Measurements from ENCODE around the gene MKLN1. TPM values are rescaled to one million over a fixed set of nuclear protein-coding genes. Genes with fewer than 3 reads are reported as not detected.
"Not testable (repeated sequence)": the region's sequence is repeated elsewhere in the genome, so short reads cannot be mapped to it uniquely, and the experiment has no call there.

Gene MKLN1
- polyA plus RNA-seq, 1 donor from 2014 or later = 15.9 TPM

DNA sequence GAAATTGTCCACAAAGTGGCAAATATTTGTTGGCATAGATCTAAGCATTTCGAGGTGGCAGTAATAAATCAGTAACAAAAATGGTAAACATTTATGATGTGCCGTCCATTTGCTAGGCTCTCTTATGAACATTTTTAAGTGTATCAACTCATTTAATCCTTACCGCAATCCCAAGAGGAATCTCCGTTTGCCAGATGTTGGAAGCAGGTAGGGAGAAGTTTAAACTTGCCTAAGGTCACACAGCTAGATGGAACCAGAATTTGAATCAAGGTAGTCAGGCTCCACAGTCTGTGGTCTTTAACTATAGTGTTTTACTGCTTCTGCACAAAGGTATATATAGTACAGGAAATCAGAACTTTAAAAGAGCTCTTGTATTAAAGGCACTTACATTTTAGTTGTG, 2.6 kb downstream of the MKLN1 start:
- H3K79me2 ChIP-seq (replicated peaks; ENCODE audit: insufficient read depth, low read length) = peaks cover 73% of the 10 kb centered on the region
- no peaks in the 10 kb centered on the region for H3K9me2 ChIP-seq (ENCODE audit: insufficient read depth, low read length)
- H3K9ac ChIP-seq (ENCODE audit: low read length) = no peak overlapping the region
- H3K36me3 ChIP-seq (ENCODE audit: insufficient read depth, low read length) = no peaks in the 10 kb centered on the region
- TF ChIP-seq RAD21 (conservative IDR thresholded peaks at IDR 0.05) = no peak
- TF ChIP-seq TAF1 (IDR thresholded peaks at IDR 0.05; ENCODE audit: low read depth) = no peak
- TF ChIP-seq MXI1 (conservative IDR thresholded peaks at IDR 0.05; ENCODE audit: poor library complexity, severe bottlenecking) = no peak
- TF ChIP-seq EZH2 (IDR thresholded peaks at IDR 0.05; ENCODE audit: borderline replicate concordance, insufficient read depth, low read length, poor library complexity, severe bottlenecking) = no peak
- no peak for TF ChIP-seq CTCF (IDR thresholded peaks at IDR 0.05; ENCODE audit: poor library complexity, severe bottlenecking)
- no peak for TF ChIP-seq POLR2AphosphoS5 (IDR thresholded peaks at IDR 0.05)
- TF ChIP-seq EP300 (conservative IDR thresholded peaks at IDR 0.05; ENCODE audit: poor library complexity, severe bottlenecking) = no peak
- no peak for TF ChIP-seq REST (IDR thresholded peaks at IDR 0.05; ENCODE audit: borderline replicate concordance)
- no peak for TF ChIP-seq SMC3 (conservative IDR thresholded peaks at IDR 0.05; ENCODE audit: poor library complexity)
- H3F3A ChIP-seq (ENCODE audit: insufficient read depth, low read length, poor library complexity, severe bottlenecking) = no peaks in the 10 kb centered on the region
- H3K27ac ChIP-seq (ENCODE audit: low read length) = no peak overlapping the region
- H4K20me1 ChIP-seq (ENCODE audit: insufficient read depth) = no peaks in the 10 kb centered on the region
- no peak overlapping the region for H2AFZ ChIP-seq (ENCODE audit: low read depth, low read length)
- peak overlapping the region; percentile 95 for H3K4me3 ChIP-seq (ENCODE audit: low read length)
- H3K4me2 ChIP-seq (ENCODE audit: low read length) = peak overlapping the region; percentile 85
- no peaks in the 10 kb centered on the region for H3K9me3 ChIP-seq (ENCODE audit: low read length)
- H3K27me3 ChIP-seq (ENCODE audit: insufficient read depth, low read depth, low read length) = no peaks in the 10 kb centered on the region

DNA sequence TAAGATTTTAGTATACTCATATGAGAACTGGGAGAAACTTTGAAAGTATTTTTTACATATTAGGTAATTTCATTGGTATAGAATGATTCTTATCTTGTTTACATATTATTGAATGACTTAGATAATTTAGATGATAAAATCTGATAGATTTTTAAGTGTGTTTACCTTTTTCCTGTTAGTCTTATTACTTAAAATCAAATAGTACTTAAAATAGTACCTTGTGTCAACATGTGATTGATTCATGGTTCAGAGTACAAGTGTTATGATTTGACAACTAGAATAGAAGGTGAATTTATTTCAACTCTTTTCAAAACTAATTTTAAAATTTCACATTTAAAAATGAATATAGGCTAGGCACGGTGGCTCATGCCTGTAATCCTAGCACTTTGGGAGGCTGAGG, 4.1 kb downstream of the MKLN1 start:
- Histone ChIP-seq H3K27me3 (ENCODE audit: insufficient read depth, low read depth, low read length) (no peaks in the 10 kb centered on the region), H3K36me3 (ENCODE audit: insufficient read depth, low read length) (no peaks in the 10 kb centered on the region), H3K79me2 (replicated peaks; ENCODE audit: insufficient read depth, low read length) (peaks cover 88% of the 10 kb centered on the region), H3K9ac (ENCODE audit: low read length) (no peak overlapping the region), H4K20me1 (ENCODE audit: insufficient read depth) (no peaks in the 10 kb centered on the region), H3K9me3 (ENCODE audit: low read length) (no peaks in the 10 kb centered on the region), H3K27ac (ENCODE audit: low read length) (no peak overlapping the region), H3K4me3 (ENCODE audit: low read length) (no peak overlapping the region), H3F3A (ENCODE audit: insufficient read depth, low read length, poor library complexity, severe bottlenecking) (no peaks in the 10 kb centered on the region), H3K4me2 (ENCODE audit: low read length) (no peak overlapping the region), H3K9me2 (ENCODE audit: insufficient read depth, low read length) (no peaks in the 10 kb centered on the region), H2AFZ (ENCODE audit: low read depth, low read length) (no peak overlapping the region)
- TF ChIP-seq EZH2 (IDR thresholded peaks at IDR 0.05; ENCODE audit: borderline replicate concordance, insufficient read depth, low read length, poor library complexity, severe bottlenecking) (no peak), TAF1 (IDR thresholded peaks at IDR 0.05; ENCODE audit: low read depth) (no peak), CTCF (IDR thresholded peaks at IDR 0.05; ENCODE audit: poor library complexity, severe bottlenecking) (no peak), RAD21 (conservative IDR thresholded peaks at IDR 0.05) (no peak), MXI1 (conservative IDR thresholded peaks at IDR 0.05; ENCODE audit: poor library complexity, severe bottlenecking) (no peak), POLR2AphosphoS5 (IDR thresholded peaks at IDR 0.05) (no peak), SMC3 (conservative IDR thresholded peaks at IDR 0.05; ENCODE audit: poor library complexity) (no peak), EP300 (conservative IDR thresholded peaks at IDR 0.05; ENCODE audit: poor library complexity, severe bottlenecking) (no peak), REST (IDR thresholded peaks at IDR 0.05; ENCODE audit: borderline replicate concordance) (no peak)

DNA sequence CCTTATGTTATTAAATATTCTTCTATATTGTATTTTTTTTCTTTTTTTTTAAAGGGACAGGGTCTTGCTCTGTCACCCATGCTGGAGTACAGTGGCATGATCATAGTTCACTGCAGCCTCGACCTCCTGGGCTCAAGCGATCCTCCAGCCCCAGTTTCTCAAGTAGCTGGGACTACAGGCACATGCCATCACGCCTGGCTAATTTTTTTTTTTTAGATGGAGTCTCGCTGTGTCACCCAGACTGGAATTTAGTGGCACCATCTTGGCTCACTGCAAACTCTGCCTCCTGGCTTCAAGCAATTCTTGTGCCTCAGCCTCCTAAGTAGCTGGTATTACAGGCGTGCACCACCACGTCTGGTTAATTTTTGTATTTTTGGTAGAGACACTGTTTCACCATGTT, 5.1 kb downstream of the MKLN1 start:
- H3K9ac ChIP-seq (ENCODE audit: low read length); H3K9me3 ChIP-seq (ENCODE audit: low read length); H4K20me1 ChIP-seq (ENCODE audit: insufficient read depth): not testable (repeated sequence)

More for the DNA sequence above, 5.1 kb downstream of the MKLN1 start:
- not testable (repeated sequence) for H3F3A ChIP-seq (ENCODE audit: insufficient read depth, low read length, poor library complexity, severe bottlenecking); H3K4me2 ChIP-seq (ENCODE audit: low read length); H3K9me2 ChIP-seq (ENCODE audit: insufficient read depth, low read length); H3K27me3 ChIP-seq (ENCODE audit: insufficient read depth, low read depth, low read length); H3K36me3 ChIP-seq (ENCODE audit: insufficient read depth, low read length); H3K4me3 ChIP-seq (ENCODE audit: low read length); H3K27ac ChIP-seq (ENCODE audit: low read length); H2AFZ ChIP-seq (ENCODE audit: low read depth, low read length)
- H3K79me2 ChIP-seq (replicated peaks; ENCODE audit: insufficient read depth, low read length) = peaks cover 97% of the 10 kb centered on the region
